ENCODE results near the gene IER5.

The IER5 gene

DNA sequence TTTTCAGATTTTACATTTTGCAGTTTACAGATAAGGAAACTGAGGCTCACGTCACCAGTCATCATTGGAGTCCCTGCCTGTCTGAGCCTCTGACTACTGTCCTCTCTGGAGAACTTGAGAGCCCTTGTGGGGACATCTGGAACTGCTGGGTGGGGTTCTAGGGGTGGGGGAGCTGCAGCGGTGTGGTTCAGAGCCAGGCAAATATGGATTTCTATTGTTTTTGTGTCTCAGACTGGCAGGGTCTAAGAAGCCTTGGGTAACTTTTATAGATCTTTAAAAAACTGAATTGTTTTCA, 46.9 kb downstream of the IER5 start:
- DNase-seq (ENCODE audit: low read depth): no peak

DNA sequence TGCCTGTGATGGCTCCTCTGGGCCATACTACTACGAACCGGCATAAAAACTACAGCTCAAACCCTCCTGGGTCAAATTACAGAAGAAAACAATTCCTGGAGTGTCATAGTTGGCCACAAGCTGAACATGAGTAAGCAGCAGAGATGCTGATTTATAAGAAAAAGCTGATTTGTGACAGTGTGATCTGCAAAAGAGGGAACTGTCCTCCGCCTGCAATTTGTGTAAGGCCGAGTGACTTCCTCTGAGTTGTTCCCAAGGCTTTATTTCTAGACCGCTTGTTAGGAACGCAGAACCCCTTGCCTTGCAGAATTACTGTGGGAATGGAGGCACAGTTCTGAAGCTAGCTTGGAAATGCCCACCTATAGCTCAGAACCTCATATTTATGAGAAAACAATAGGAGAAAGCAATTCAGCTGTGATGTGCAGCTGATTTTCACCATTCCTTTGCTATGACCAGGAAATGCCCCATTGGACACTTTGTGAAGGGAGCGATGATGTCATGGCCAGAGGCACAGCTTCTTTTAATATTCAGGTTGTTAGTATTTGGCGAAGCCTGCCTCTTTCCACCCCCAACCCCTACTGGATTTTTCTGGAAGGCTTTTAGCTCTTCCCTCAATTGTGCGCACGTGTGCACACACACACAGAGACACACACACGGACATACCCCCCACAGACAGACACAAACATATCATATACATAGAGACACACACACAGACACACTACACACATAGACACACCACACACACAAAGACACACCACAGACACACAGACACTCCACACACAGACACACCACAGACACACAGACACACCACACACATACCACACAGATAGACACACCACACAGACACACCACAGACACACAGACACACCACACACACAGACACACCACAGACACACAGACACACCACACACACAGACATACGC, 47.6 kb downstream of the IER5 start:
- peak; percentile 74 for DNase-seq (ENCODE audit: low read depth)

DNA sequence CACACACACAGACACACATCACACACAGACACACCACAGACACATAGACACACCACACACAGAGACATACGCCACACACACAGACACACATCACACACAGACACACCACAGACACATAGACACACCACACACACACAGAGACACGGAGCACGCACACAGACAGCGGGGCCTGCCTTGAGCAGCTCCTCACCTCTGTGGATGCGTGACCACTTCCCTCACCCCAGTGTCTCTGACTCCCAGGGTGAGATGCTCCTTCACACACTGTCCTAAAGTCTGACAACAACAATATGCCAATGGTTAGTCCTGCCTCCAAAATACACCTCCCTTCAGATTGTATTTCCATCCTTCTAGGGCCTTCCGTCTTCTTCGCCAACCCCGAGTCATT, 48.2 kb downstream of the IER5 start:
- DNase-seq (ENCODE audit: low read depth): no peak

DNA sequence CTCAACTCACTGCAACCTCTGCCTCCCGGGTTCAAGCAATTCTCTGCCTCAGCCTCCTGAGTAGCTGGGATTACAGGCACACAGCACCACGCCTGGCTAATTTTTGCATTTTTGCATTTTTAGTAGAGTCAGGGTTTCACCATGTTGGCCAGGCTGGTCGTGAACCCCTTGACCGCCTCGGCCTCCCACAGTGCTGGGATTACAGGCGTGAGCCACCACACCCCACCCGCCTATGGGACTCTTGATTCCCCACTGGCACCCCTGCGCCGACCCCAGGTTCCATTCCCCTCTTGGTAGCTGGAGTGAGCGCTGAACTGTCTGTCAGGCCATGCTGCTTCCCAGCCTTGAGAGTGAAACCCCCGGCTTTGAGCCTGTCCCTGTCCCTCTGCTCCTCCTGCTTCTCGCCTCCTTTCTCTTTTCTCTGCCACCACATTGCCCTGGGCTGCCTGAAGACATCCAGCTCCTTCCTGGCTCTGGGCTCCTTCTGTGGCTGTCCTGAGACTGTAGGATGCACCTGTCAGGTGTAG, 48.8 kb downstream of the IER5 start:
- no peak for DNase-seq (ENCODE audit: low read depth)

DNA sequence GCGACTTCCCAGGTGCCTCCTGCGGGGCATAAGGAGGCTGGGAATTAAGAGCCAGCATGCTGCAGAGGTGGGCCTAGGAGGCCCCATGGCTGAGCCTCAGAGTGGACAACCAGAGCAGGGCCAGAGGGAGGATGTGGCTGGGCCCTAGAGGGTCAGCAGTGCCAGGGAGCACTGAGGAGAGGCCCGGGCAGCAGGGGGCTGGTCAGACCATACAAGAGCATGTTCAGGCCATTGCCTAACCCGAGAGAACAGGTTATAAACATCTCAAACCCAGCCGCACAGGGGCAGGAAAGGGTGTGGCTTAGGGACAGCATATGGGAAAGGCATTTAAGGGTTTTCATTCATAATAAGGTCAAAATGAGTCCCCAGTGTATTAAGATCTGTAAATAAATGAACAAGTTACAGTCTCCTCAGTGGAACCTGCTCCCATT, 51.1 kb downstream of the IER5 start:
- no peak for DNase-seq (ENCODE audit: low read depth)

DNA sequence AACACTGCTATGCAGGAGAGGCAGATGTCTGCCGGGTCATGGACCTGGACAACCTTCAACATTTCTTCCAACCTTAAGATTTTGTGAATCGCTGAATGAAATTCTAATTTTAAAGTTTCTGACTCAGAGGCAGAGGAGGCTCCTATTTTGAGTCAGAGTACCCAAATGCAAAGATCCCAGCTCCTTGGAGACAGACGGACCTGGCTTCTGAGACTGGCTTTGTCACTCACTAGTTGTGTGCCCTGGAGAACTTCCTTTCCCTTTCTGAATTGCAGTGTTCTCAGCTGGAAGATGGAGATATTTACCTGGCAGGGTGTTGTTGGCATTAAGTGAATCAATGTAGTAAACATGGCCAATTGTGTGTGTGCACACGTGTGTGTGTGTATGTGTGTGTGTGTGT, 51.9 kb downstream of the IER5 start:
- DNase-seq (ENCODE audit: low read depth): no peak

DNA sequence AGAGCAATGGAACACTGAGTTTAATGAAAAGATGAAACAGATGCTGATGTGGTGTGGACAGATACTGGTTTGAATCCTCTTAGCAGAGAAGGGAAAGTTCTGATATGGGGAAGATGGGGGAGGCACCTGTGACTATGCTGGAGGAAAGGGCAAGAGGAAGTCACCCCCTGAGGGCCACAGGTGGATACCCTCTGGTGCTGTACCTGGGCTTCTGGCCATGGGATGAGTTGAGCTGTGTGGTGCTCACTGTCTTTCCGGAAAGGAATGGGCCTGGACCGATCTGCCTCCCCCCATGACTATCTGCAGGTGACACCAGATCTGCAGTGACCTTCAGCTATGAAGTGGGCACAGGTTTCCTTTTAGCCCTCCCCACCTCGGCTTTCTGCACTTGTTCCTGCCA, 52.4 kb downstream of the IER5 start:
- no peak for DNase-seq (ENCODE audit: low read depth)

DNA sequence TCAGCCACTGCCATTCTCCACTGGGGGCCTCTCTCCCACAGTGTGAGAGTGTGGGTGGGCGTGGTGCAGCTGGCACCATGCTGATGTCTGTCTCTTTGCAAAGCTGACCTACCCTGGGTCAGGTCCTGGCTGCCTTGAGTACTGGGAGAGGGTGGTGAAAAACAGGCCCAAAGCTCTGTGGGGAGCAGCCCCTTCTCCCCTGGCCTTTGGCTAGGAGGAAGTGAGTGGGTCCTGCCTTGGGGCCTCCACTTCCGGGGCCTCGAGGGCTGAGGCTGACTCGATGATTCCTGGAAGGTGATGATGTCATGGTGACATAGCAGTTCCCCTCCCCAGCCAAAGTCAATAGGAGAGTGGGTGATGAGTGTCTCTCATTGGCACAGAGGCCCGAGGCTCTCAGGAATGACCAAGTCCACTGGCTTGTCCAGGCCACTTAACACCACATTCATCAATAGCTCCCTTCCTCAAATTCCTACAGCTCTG, 53.0 kb downstream of the IER5 start:
- peak; percentile 86 for DNase-seq (ENCODE audit: low read depth)

All from stromal cell of bone marrow (primary cell).